Calu3 (cell line): ENCODE measurements around the gene IL36G. TPM values are rescaled to one million over a fixed set of nuclear protein-coding genes. Genes with fewer than 3 reads are reported as not detected.

ENCODE experiments used
- BruUV-seq: library from RNA; stranded (reverse); fragments of 400-500 nt; replicated peaks from 2 replicates; lab custom pipeline; 2021; lab: Mats Ljungman, UMichigan
- CTCF ChIA-PET: fragments of 300-600 bp; sonication (Branson Sonifier 250); formaldehyde crosslinking; loops from one replicate; lab custom pipeline; 2022; ENCODE audit warnings: antibody characterized with exemption; lab: Charles Lee
- DNase-seq: peaks from one replicate; pipeline ENCODE4 v3.0.0; 2022
- H3K27ac Mint-ChIP-seq: one replicate; pipeline ENCODE4 v1.8.0; 2022; ENCODE audit warnings: mixed read lengths; ENCODE audit not compliant: unreplicated experiment
- H3K27me3 Mint-ChIP-seq: one replicate; pipeline ENCODE4 v1.8.0; 2022; ENCODE audit warnings: mixed read lengths; ENCODE audit not compliant: unreplicated experiment
- H3K36me3 Mint-ChIP-seq: one replicate; pipeline ENCODE4 v1.8.0; 2022; ENCODE audit warnings: mild to moderate bottlenecking, moderate library complexity, mixed read lengths; ENCODE audit not compliant: insufficient read depth, unreplicated experiment
- H3K4me1 Mint-ChIP-seq: one replicate; pipeline ENCODE4 v1.8.0; 2022; ENCODE audit warnings: mild to moderate bottlenecking, low read depth, mixed read lengths; ENCODE audit not compliant: unreplicated experiment
- H3K4me3 Mint-ChIP-seq: one replicate; pipeline ENCODE4 v1.8.0; 2022; ENCODE audit warnings: mild to moderate bottlenecking, low read depth, moderate library complexity, mixed read lengths; ENCODE audit not compliant: unreplicated experiment
- H3K9me3 Mint-ChIP-seq: one replicate; pipeline ENCODE4 v1.8.0; 2022; ENCODE audit warnings: low read depth, mixed read lengths; ENCODE audit not compliant: unreplicated experiment
- CTCF ChIP-seq: fragments of 200-600 bp; IDR thresholded peaks from one replicate; pipeline ENCODE4 v1.8.0; 2022; ENCODE audit warnings: antibody characterized with exemption; ENCODE audit not compliant: unreplicated experiment
- intact Hi-C: fragments of 100-400 bp; cut with micrococcal nuclease; formaldehyde crosslinking; loops from one replicate; pipeline ENCODE4 v1.10.0; 2022; ENCODE audit not compliant: unreplicated experiment
- total RNA-seq: library from RNA; stranded (reverse); gene quantifications from 2 replicates; pipeline ENCODE4 v1.2.3, GENCODE V29; 2022

IL36G gene
- total RNA-seq, 1 experiment from 2014 or later = 0.38 TPM

DNA sequence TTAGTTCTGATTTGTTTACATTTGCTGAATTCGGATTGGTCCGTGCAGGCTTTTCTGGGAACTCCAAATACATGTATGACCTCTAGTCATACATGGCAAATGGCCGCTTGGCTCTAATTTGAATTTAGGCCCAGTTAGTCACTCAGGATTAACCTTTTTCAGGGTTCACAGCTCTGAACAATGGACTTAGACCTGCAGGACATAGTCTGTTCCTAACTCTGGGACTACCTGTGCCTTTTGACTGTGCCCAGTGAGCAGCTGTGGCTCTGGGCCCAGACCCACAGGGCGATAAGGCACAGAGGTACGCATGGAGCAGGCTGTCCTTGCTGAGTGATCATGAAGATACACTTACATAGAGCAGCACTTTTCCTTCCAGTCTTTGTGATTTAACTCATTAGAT lies 38.4 kb upstream of the IL36G start:
- intact Hi-C loops = no loop called here
- Mint-ChIP-seq H3K27ac (peak overlapping the region; percentile 69), H3K27me3 (no peaks in the 10 kb centered on the region), H3K9me3 (no peaks in the 10 kb centered on the region), H3K36me3 (peaks cover 23% of the 10 kb centered on the region), H3K4me1 (peaks cover 75% of the 10 kb centered on the region), H3K4me3 (peak overlapping the region; percentile 19)
- TF ChIP-seq CTCF = no peak
- CTCF ChIA-PET = no interaction called here
- no peak for DNase-seq
- BruUV-seq = no TSS peak

GRCh38 chr2:112940859-112941625 lies 36.8 kb upstream of the IL36G start:
- intact Hi-C loops = loop anchor here (5.0 kb wide), 1 partner anchor 54 kb away; no protein-coding TSS in a partner anchor
- peaks cover 22% of the 10 kb centered on the region for H3K36me3 Mint-ChIP-seq
- H3K9me3 Mint-ChIP-seq = no peaks in the 10 kb centered on the region
- H3K27me3 Mint-ChIP-seq = no peaks in the 10 kb centered on the region
- no peak overlapping the region for H3K4me3 Mint-ChIP-seq
- DNase-seq = no peak
- CTCF ChIA-PET = interaction anchor here (0.6 to 2.4 kb wide), 31 partner anchors 16 to 408 kb away, joined by 3 to 52 read pairs (median 5); partner anchors contain the start of genes IL1A, IL1B and SLC20A1
- TF ChIP-seq CTCF = no peak
- BruUV-seq = no TSS peak
- peaks cover 65% of the 10 kb centered on the region for H3K4me1 Mint-ChIP-seq
- H3K27ac Mint-ChIP-seq = peak overlapping the region; percentile 44

GRCh38 chr2:112941753-112942653 lies 35.8 kb upstream of the IL36G start:
- DNase-seq = peak; percentile 90
- no peak overlapping the region for H3K4me3 Mint-ChIP-seq
- no peaks in the 10 kb centered on the region for H3K9me3 Mint-ChIP-seq
- peaks cover 12% of the 10 kb centered on the region for H3K36me3 Mint-ChIP-seq
- CTCF ChIA-PET = interaction anchor here (0.6 to 2.4 kb wide), 36 partner anchors 17 to 973 kb away, joined by 3 to 52 read pairs (median 4); partner anchors contain the start of genes IL1A, IL1B and SLC20A1
- BruUV-seq = no TSS peak
- H3K27me3 Mint-ChIP-seq = no peaks in the 10 kb centered on the region
- intact Hi-C loops = loop anchor here (1.0 to 5.0 kb wide), 2 partner anchors 55 to 193 kb away; no protein-coding TSS in a partner anchor
- peak; percentile 81 for TF ChIP-seq CTCF
- peaks cover 55% of the 10 kb centered on the region for H3K4me1 Mint-ChIP-seq
- H3K27ac Mint-ChIP-seq = peak overlapping the region; percentile 44

- H3K4me3 Mint-ChIP-seq = no peak overlapping the region
- H3K4me1 Mint-ChIP-seq = peaks cover 49% of the 10 kb centered on the region
- BruUV-seq = no TSS peak
- peak overlapping the region; percentile 11 for H3K27ac Mint-ChIP-seq
- DNase-seq = peak; percentile 55
- H3K27me3 Mint-ChIP-seq = no peaks in the 10 kb centered on the region
- intact Hi-C loops = loop anchor here (1.0 to 5.0 kb wide), 2 partner anchors 55 to 193 kb away; no protein-coding TSS in a partner anchor
- no peak for TF ChIP-seq CTCF
- no peaks in the 10 kb centered on the region for H3K9me3 Mint-ChIP-seq
- CTCF ChIA-PET = interaction anchor here (1.0 to 2.4 kb wide), 20 partner anchors 16 to 342 kb away, joined by 3 to 52 read pairs (median 6); partner anchors contain the start of gene SLC20A1
- H3K36me3 Mint-ChIP-seq = peaks cover 12% of the 10 kb centered on the region
These were observed 35.2 kb upstream of the IL36G start for GRCh38 chr2:112942654-112943002.
